NCI-H345 treated with DMSO at 0.1 percent for 48 hours (cell line): ENCODE results near the gene LRRC10B.

Experiments
- DNase-seq: peaks from one replicate; lab custom pipeline; 2025; ENCODE audit not compliant: unreplicated experiment; lab: John Stamatoyannopoulos, UW

LRRC10B gene

GRCh38 chr11:61528114-61528513, 19.6 kb downstream of the LRRC10B start:
- no peak for DNase-seq

GRCh38 chr11:61529537-61530225, 21.1 kb downstream of the LRRC10B start:
- no peak for DNase-seq

GRCh38 chr11:61531044-61531443, 22.5 kb downstream of the LRRC10B start:
- DNase-seq: no peak

GRCh38 chr11:61532134-61533038, 23.8 kb downstream of the LRRC10B start:
- no peak for DNase-seq

GRCh38 chr11:61533039-61533375, 24.5 kb downstream of the LRRC10B start:
- no peak for DNase-seq

GRCh38 chr11:61533401-61533800, 24.9 kb downstream of the LRRC10B start:
- peak; percentile 53 for DNase-seq

- DNase-seq: no peak
These were observed 25.7 kb downstream of the LRRC10B start for GRCh38 chr11:61534025-61534932.

- DNase-seq: no peak
These were observed 26.6 kb downstream of the LRRC10B start for GRCh38 chr11:61534933-61535839.

GRCh38 chr11:61535998-61536675, 27.6 kb downstream of the LRRC10B start:
- no peak for DNase-seq

GRCh38 chr11:61536676-61537270, 28.2 kb downstream of the LRRC10B start:
- DNase-seq: no peak

- no peak for DNase-seq
These were observed 28.8 kb downstream of the LRRC10B start for GRCh38 chr11:61537326-61537725.

GRCh38 chr11:61538636-61538961, 30.1 kb downstream of the LRRC10B start:
- DNase-seq: no peak

GRCh38 chr11:61539006-61539405, 30.5 kb downstream of the LRRC10B start:
- no peak for DNase-seq

GRCh38 chr11:61539831-61540357, 31.3 kb downstream of the LRRC10B start:
- no peak for DNase-seq

- DNase-seq: no peak
These were observed 32.0 kb downstream of the LRRC10B start for GRCh38 chr11:61540528-61540927.

GRCh38 chr11:61541598-61541997, 33.0 kb downstream of the LRRC10B start:
- no peak for DNase-seq

GRCh38 chr11:61542024-61542461, 33.5 kb downstream of the LRRC10B start:
- no peak for DNase-seq

GRCh38 chr11:61542705-61543104, 34.2 kb downstream of the LRRC10B start:
- DNase-seq: no peak

- DNase-seq: no peak
These were observed 35.2 kb downstream of the LRRC10B start for GRCh38 chr11:61543606-61544306.
